H9 (cell line): ENCODE results near the gene BFSP2. TPM values are rescaled to one million over a fixed set of nuclear protein-coding genes. Genes with fewer than 3 reads are reported as not detected.

Source experiments
- DNase-seq: peaks from one replicate; pipeline ENCODE4 v3.0.0-alpha.2; 2017
- H2AFZ ChIP-seq: one replicate; pipeline ENCODE4 v1.6.1; 2013; ENCODE audit warnings: mild to moderate bottlenecking, low read length, control low read depth, moderate library complexity
- H2AK5ac ChIP-seq: 2 replicates; pipeline ENCODE4 v1.6.1; 2013; ENCODE audit warnings: low read length, control low read depth, mixed read lengths; ENCODE audit not compliant: insufficient read length
- H2BK120ac ChIP-seq: one replicate; pipeline ENCODE4 v1.6.1; 2013; ENCODE audit warnings: low read depth, mild to moderate bottlenecking, low read length, control low read depth, inconsistent platforms; ENCODE audit not compliant: poor library complexity, severe bottlenecking
- H2BK12ac ChIP-seq: 2 replicates; pipeline ENCODE4 v1.6.1; 2013; ENCODE audit warnings: low read length, control low read depth, mixed read lengths, low read depth; ENCODE audit not compliant: insufficient read length
- H2BK15ac ChIP-seq: 2 replicates; pipeline ENCODE4 v1.6.1; 2013; ENCODE audit warnings: low read depth, low read length, control low read depth
- H2BK20ac ChIP-seq: one replicate; pipeline ENCODE4 v1.6.1; 2013; ENCODE audit warnings: low read depth, mild to moderate bottlenecking, low read length, control low read depth, inconsistent platforms; ENCODE audit not compliant: poor library complexity, severe bottlenecking
- H2BK5ac ChIP-seq: 2 replicates; pipeline ENCODE4 v1.6.1; 2013; ENCODE audit warnings: low read length, control low read depth, mixed read lengths; ENCODE audit not compliant: insufficient read length
- H3K14ac ChIP-seq: 2 replicates; pipeline ENCODE4 v1.6.1; 2013; ENCODE audit warnings: low read length, control low read depth; ENCODE audit not compliant: insufficient read depth
- H3K18ac ChIP-seq: 2 replicates; pipeline ENCODE4 v1.6.1; 2013; ENCODE audit warnings: low read depth, mild to moderate bottlenecking, mixed read lengths, low read length, control low read depth; ENCODE audit not compliant: insufficient read length
- H3K23ac ChIP-seq: 2 replicates; pipeline ENCODE4 v1.6.1; 2013; ENCODE audit warnings: low read length, control low read depth, mixed read lengths, low read depth; ENCODE audit not compliant: insufficient read length
- H3K23me2 ChIP-seq: 2 replicates; pipeline ENCODE4 v1.6.1; 2013; ENCODE audit warnings: low read depth, mild to moderate bottlenecking, mixed read lengths, low read length, control low read depth; ENCODE audit not compliant: insufficient read length, poor library complexity, severe bottlenecking
- H3K27ac ChIP-seq: 2 replicates; pipeline ENCODE4 v1.5.1; 2013; ENCODE audit warnings: low read length, control low read depth, mixed read lengths, low read depth; ENCODE audit not compliant: insufficient read length
- H3K27me3 ChIP-seq: 2 replicates; pipeline ENCODE4 v1.6.1; 2013; ENCODE audit warnings: low read length, control low read depth, inconsistent platforms; ENCODE audit not compliant: insufficient read depth
- H3K4ac ChIP-seq: 2 replicates; pipeline ENCODE4 v1.6.1; 2013; ENCODE audit warnings: low read depth, mild to moderate bottlenecking, control low read depth, inconsistent platforms, low read length, moderate library complexity
- H3K4me1 ChIP-seq: 2 replicates; pipeline ENCODE4 v1.6.1; 2013; ENCODE audit warnings: low read length, control low read depth, inconsistent platforms; ENCODE audit not compliant: insufficient read depth
- H3K4me2 ChIP-seq: 2 replicates; pipeline ENCODE4 v1.6.1; 2013; ENCODE audit warnings: low read length, control low read depth, mixed read lengths; ENCODE audit not compliant: insufficient read length, insufficient read depth
- H3K56ac ChIP-seq: 2 replicates; pipeline ENCODE4 v1.6.1; 2013; ENCODE audit warnings: low read depth, mild to moderate bottlenecking, mixed read lengths, low read length, control low read depth; ENCODE audit not compliant: insufficient read length
- H3K79me1 ChIP-seq: 2 replicates; pipeline ENCODE4 v1.6.1; 2013; ENCODE audit warnings: low read depth, mild to moderate bottlenecking, moderate library complexity, low read length, control low read depth, inconsistent platforms; ENCODE audit not compliant: insufficient read depth, poor library complexity, severe bottlenecking
- H3K79me2 ChIP-seq: 2 replicates; pipeline ENCODE4 v1.6.1; 2013; ENCODE audit warnings: low read length, control low read depth, inconsistent platforms; ENCODE audit not compliant: insufficient read depth
- H3K9ac ChIP-seq: 2 replicates; pipeline ENCODE4 v1.6.1; 2013; ENCODE audit warnings: low read length, control low read depth, mixed read lengths; ENCODE audit not compliant: insufficient read length; ENCODE audit errors: extremely low read depth
- H3K9me3 ChIP-seq: one replicate; pipeline ENCODE4 v1.6.1; 2013; ENCODE audit warnings: low read depth, low read length, inconsistent platforms; ENCODE audit not compliant: control insufficient read depth
- H3T11ph ChIP-seq: one replicate; pipeline ENCODE4 v1.6.1; 2013; ENCODE audit warnings: mild to moderate bottlenecking, low read length, control low read depth, inconsistent platforms
- H4K20me1 ChIP-seq: one replicate; pipeline ENCODE4 v1.6.1; 2013; ENCODE audit not compliant: control insufficient read depth, insufficient read length, insufficient read depth
- H4K5ac ChIP-seq: 2 replicates; pipeline ENCODE4 v1.6.1; 2013; ENCODE audit warnings: low read depth, mild to moderate bottlenecking, mixed read lengths, low read length, control low read depth; ENCODE audit not compliant: insufficient read length
- H4K8ac ChIP-seq: replicated peaks from 2 replicates; pipeline ENCODE4 v1.6.1; 2013; ENCODE audit warnings: low read length, control low read depth, mixed read lengths, low read depth; ENCODE audit not compliant: insufficient read length
- H4K91ac ChIP-seq: 2 replicates; pipeline ENCODE4 v1.6.1; 2013; ENCODE audit warnings: low read depth, mild to moderate bottlenecking, moderate library complexity, mixed read lengths, low read length, control low read depth; ENCODE audit not compliant: insufficient read length
- H3K27ac Mint-ChIP-seq, 3 experiments: 2 replicates in 2 of 3; 3 replicates in 1 of 3; pipeline ENCODE4 v1.8.0; 2020 to 2021; ENCODE audit warnings: mixed read lengths in 3 of 3, mild to moderate bottlenecking in 1 of 3, moderate library complexity in 1 of 3
- H3K27me3 Mint-ChIP-seq: 2 replicates; pipeline ENCODE4 v1.8.0; 2021; ENCODE audit warnings: low read depth, mild to moderate bottlenecking, moderate library complexity, mixed read lengths
- H3K36me3 Mint-ChIP-seq, 3 experiments: 2 replicates in 2 of 3; 3 replicates in 1 of 3; pipeline ENCODE4 v1.8.0; 2020 to 2021; ENCODE audit warnings: low read depth in 3 of 3, mixed read lengths in 3 of 3; ENCODE audit not compliant: insufficient read depth in 1 of 3
- H3K4me1 Mint-ChIP-seq, 2 experiments: 2 replicates each; pipeline ENCODE4 v1.8.0; 2020; ENCODE audit warnings: mixed read lengths in 2 of 2
- H3K4me3 Mint-ChIP-seq, 2 experiments: 2 replicates in 1 of 2; 3 replicates in 1 of 2; pipeline ENCODE4 v1.8.0; 2020 to 2021; ENCODE audit warnings: mild to moderate bottlenecking in 2 of 2, mixed read lengths in 2 of 2, moderate library complexity in 1 of 2
- H3K9me3 Mint-ChIP-seq, 2 experiments: 2 replicates in 1 of 2; 3 replicates in 1 of 2; pipeline ENCODE4 v1.8.0; 2020; ENCODE audit warnings: mild to moderate bottlenecking in 2 of 2, mixed read lengths in 2 of 2, moderate library complexity in 1 of 2
- WGBS: extraction: QIAGEN DNeasy Blood & Tissue Kit; methylation state at CpG from one replicate; pipeline ENCODE4 v1.1.7; 2013; ENCODE audit warnings: missing lambda C conversion rate, low lambda C conversion rate, mixed read lengths; ENCODE audit not compliant: insufficient read length; ENCODE audit errors: extremely low coverage; 5-methylcytosine and 5-hydroxymethylcytosine counted together
- total RNA-seq: library from RNA; stranded (reverse); gene quantifications from 2 replicates; pipeline ENCODE4 v1.2.1, GENCODE V29; 2021
- TF ChIP-seq, protein P1 (sequence below): fragments of 200-600 bp; sonication (generic); conservative IDR thresholded peaks from 3 replicates; pipeline ENCODE4 v1.8.0; 2021; ENCODE audit warnings: antibody characterized with exemption, mild to moderate bottlenecking

The BFSP2 gene
- total RNA-seq, 1 experiment from 2014 or later = not detected

DNA sequence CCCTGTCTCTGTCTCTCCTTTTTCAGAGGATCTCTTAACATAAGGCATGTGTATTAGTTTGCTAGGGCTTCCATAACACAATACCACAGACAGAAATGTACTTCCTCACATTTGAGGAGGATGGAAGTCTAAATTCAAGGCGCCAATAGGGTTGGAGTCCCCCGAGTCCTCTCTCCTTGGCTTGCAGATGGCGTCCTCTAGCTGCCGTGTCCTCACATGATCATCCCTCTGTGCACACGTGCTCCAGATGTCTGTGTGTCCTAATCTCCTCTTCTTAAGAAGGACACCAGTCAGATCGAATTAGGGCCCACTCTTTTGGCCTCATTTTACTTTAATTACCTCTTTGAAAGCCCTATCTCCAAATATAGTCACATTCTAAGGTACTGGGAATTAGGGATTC is 23.0 kb upstream of the BFSP2 start:
- Histone ChIP-seq H4K20me1 (no peaks in the 10 kb centered on the region), H3K4me2 (no peak overlapping the region), H3T11ph (no peak overlapping the region), H3K23me2 (no peaks in the 10 kb centered on the region), H4K5ac (no peak overlapping the region), H3K23ac (no peak overlapping the region), H4K8ac (no peak overlapping the region), H2BK20ac (no peak overlapping the region), H3K79me1 (no peaks in the 10 kb centered on the region), H3K27me3 (no peaks in the 10 kb centered on the region), H3K79me2 (no peaks in the 10 kb centered on the region), H3K4me1 (peaks cover 12% of the 10 kb centered on the region), H2BK12ac (no peak overlapping the region), H2BK5ac (no peak overlapping the region), H3K4ac (no peak overlapping the region), H3K27ac (no peak overlapping the region), H3K56ac (no peak overlapping the region), H2BK15ac (no peak overlapping the region), H2AK5ac (no peak overlapping the region), H3K9ac (no peak overlapping the region), H2BK120ac (no peak overlapping the region), H3K18ac (no peak overlapping the region), H2AFZ (no peak overlapping the region), H3K9me3 (no peaks in the 10 kb centered on the region), H4K91ac (no peak overlapping the region), H3K14ac (no peak overlapping the region)
- Mint-ChIP-seq H3K4me1 (peaks cover 25 to 26% of the 10 kb centered on the region in 2 experiments), H3K27me3 (no peaks in the 10 kb centered on the region), H3K9me3 (no peaks in the 10 kb centered on the region), H3K4me3 (no peak overlapping the region), H3K36me3 (peaks cover 0 to 3% (median 0%) of the 10 kb centered on the region in 3 experiments; a peak in 2 of 7 replicates), H3K27ac (no peak overlapping the region)
- DNase-seq = no peak
- WGBS = no CpG with 5 or more reads among the region's 6 CpGs
- TF ChIP-seq, protein P1, sequence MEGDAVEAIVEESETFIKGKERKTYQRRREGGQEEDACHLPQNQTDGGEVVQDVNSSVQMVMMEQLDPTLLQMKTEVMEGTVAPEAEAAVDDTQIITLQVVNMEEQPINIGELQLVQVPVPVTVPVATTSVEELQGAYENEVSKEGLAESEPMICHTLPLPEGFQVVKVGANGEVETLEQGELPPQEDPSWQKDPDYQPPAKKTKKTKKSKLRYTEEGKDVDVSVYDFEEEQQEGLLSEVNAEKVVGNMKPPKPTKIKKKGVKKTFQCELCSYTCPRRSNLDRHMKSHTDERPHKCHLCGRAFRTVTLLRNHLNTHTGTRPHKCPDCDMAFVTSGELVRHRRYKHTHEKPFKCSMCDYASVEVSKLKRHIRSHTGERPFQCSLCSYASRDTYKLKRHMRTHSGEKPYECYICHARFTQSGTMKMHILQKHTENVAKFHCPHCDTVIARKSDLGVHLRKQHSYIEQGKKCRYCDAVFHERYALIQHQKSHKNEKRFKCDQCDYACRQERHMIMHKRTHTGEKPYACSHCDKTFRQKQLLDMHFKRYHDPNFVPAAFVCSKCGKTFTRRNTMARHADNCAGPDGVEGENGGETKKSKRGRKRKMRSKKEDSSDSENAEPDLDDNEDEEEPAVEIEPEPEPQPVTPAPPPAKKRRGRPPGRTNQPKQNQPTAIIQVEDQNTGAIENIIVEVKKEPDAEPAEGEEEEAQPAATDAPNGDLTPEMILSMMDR = peak; percentile 35; the same call in 2 of the 3 replicates
